OCI-LY3 (cell line): ENCODE data around the gene PPP1R3D.

ENCODE experiments used
- CTCF ChIP-seq: fragments of 200-600, 300-600 bp; sonication (generic); IDR thresholded peaks from 2 replicates; pipeline ENCODE4 v1.5.1; 2014; ENCODE audit warnings: antibody characterized with exemption, low read length, low read depth
- EZH2phosphoT487 ChIP-seq: fragments of 200-600 bp; shearing (Covaris generic); IDR thresholded peaks from 2 replicates; pipeline ENCODE4 v1.6.1; 2018; ENCODE audit warnings: antibody characterized with exemption, mixed run types, low read depth

- no peak for TF ChIP-seq CTCF
- TF ChIP-seq EZH2phosphoT487, result no peak
Observed at GRCh38 chr20:59895908-59896307, 44.2 kb downstream of the PPP1R3D start.
